GM10266 (cell line): ENCODE data around the gene GDPD1.
"Not testable (repeated sequence)": the region's sequence is repeated elsewhere in the genome, so short reads cannot be mapped to it uniquely, and the experiment has no call there.

ENCODE experiments used
- DNase-seq: peaks from one replicate; pipeline ENCODE4 v3.0.0; 2012; ENCODE audit errors: extremely low spot score
- CTCF ChIP-seq: IDR thresholded peaks from 2 replicates; pipeline ENCODE4 v1.5.1; 2012; ENCODE audit warnings: mild to moderate bottlenecking, low read depth; ENCODE audit not compliant: control insufficient read depth, insufficient read depth; ENCODE audit errors: missing control alignments

Gene GDPD1

GRCh38 chr17:59278406-59278805 lies 58.1 kb downstream of the GDPD1 start:
- no peak for DNase-seq

GRCh38 chr17:59284317-59284716 lies 64.0 kb downstream of the GDPD1 start:
- TF ChIP-seq CTCF: no peak
- no peak for DNase-seq

More at GRCh38 chr17:59278406-59278805, 58.1 kb downstream of the GDPD1 start:
- no peak for TF ChIP-seq CTCF

GRCh38 chr17:59287452-59287851 lies 67.1 kb downstream of the GDPD1 start:
- TF ChIP-seq CTCF: no peak
- no peak for DNase-seq

GRCh38 chr17:59287891-59288290 lies 67.6 kb downstream of the GDPD1 start:
- DNase-seq: no peak
- no peak for TF ChIP-seq CTCF

- no peak for TF ChIP-seq CTCF
- no peak for DNase-seq
Measured at GRCh38 chr17:59289981-59290301, 69.6 kb downstream of the GDPD1 start.

GRCh38 chr17:59290302-59290998 lies 70.1 kb downstream of the GDPD1 start:
- not testable (repeated sequence) for DNase-seq

- TF ChIP-seq CTCF: no peak
- DNase-seq: no peak
Measured at GRCh38 chr17:59292174-59292523, 71.8 kb downstream of the GDPD1 start.

GRCh38 chr17:59296190-59296589 lies 75.9 kb downstream of the GDPD1 start:
- DNase-seq: no peak
- no peak for TF ChIP-seq CTCF
